Activated CD4-positive, alpha-beta T cell treated with anti-CD3 and anti-CD28 coated beads, Interleukin-10, Interleukin-2, amounts not matched to agents 100 ng/mL and 50 ng/mL, durations not matched to agents 16 hours and 8 hours (primary cell): Measurements from ENCODE around the gene PNPLA6.
A peak's percentile ranks its signal among the peaks of the same experiment; 100 is the strongest.

Experiments
- DNase-seq: peaks from one replicate; pipeline ENCODE4 v3.0.0-alpha.2; 2020

PNPLA6 gene

GRCh38 chr19:7535047-7535997, at the start of gene PNPLA6:
PNPLA6 (plus strand) TSS chr19:7535717; CDS start chr19:7535789, 72 bp downstream.
- peak; percentile 95 for DNase-seq

- no peak for DNase-seq
Observed at GRCh38 chr19:7486923-7487322, 48.6 kb upstream of the PNPLA6 start.

GRCh38 chr19:7488736-7489353, 46.7 kb upstream of the PNPLA6 start, which contains the start of gene PEX11G:
PEX11G (minus strand) TSS chr19:7489035; CDS start chr19:7489010, 25 bp downstream.
- peak; percentile 94 for DNase-seq

- no peak for DNase-seq
Observed at GRCh38 chr19:7489609-7490044, 45.9 kb upstream of the PNPLA6 start.

GRCh38 chr19:7492142-7492541, 43.4 kb upstream of the PNPLA6 start:
- peak; percentile 88 for DNase-seq

GRCh38 chr19:7492558-7492957, 43.0 kb upstream of the PNPLA6 start:
- DNase-seq, result no peak

GRCh38 chr19:7494416-7495098, 41.0 kb upstream of the PNPLA6 start:
- DNase-seq, result no peak

GRCh38 chr19:7497292-7497691, 38.2 kb upstream of the PNPLA6 start:
- DNase-seq, result no peak

- DNase-seq, result peak; percentile 73
Observed at GRCh38 chr19:7500811-7501450, 34.6 kb upstream of the PNPLA6 start.

GRCh38 chr19:7502552-7502951, 33.0 kb upstream of the PNPLA6 start:
- no peak for DNase-seq

GRCh38 chr19:7504684-7505083, 30.8 kb upstream of the PNPLA6 start:
- no peak for DNase-seq

- no peak for DNase-seq
Observed at GRCh38 chr19:7505288-7505681, 30.2 kb upstream of the PNPLA6 start.

- peak; percentile 26 for DNase-seq
Observed at GRCh38 chr19:7505682-7506384, 29.7 kb upstream of the PNPLA6 start.

- peak; percentile 51 for DNase-seq
Observed at GRCh38 chr19:7506385-7507328, 28.9 kb upstream of the PNPLA6 start.

- DNase-seq, result peak; percentile 28
Observed at GRCh38 chr19:7507884-7508283, 27.6 kb upstream of the PNPLA6 start.

- DNase-seq, result no peak
Observed at GRCh38 chr19:7509625-7510024, 25.9 kb upstream of the PNPLA6 start.

- DNase-seq, result no peak
Observed at GRCh38 chr19:7512400-7512851, 23.1 kb upstream of the PNPLA6 start.

- DNase-seq, result no peak
Observed at GRCh38 chr19:7513809-7514642, 21.5 kb upstream of the PNPLA6 start.

- DNase-seq, result no peak
Observed at GRCh38 chr19:7515110-7515644, 20.3 kb upstream of the PNPLA6 start.
